Fibroblast of skin of left quadriceps (primary cell): ENCODE data around the gene UNKL.

Experiments used
- DNase-seq, 2 experiments: peaks; one replicate each; pipeline ENCODE4 v3.0.0-alpha.2; 2013; ENCODE audit warnings: low read depth in 2 of 2

Gene UNKL

GRCh38 chr16:1375741-1376410, 38.6 kb downstream of the UNKL start:
- DNase-seq = no peak

GRCh38 chr16:1375298-1375640, 39.2 kb downstream of the UNKL start:
- DNase-seq = no peak

- no peak for DNase-seq
These were observed 39.8 kb downstream of the UNKL start for GRCh38 chr16:1374418-1375297.

GRCh38 chr16:1372292-1372950, 42.1 kb downstream of the UNKL start:
- DNase-seq = no peak

- DNase-seq = no peak
These were observed 43.2 kb downstream of the UNKL start for GRCh38 chr16:1371054-1371978.

GRCh38 chr16:1367486-1368174, 46.9 kb downstream of the UNKL start:
- DNase-seq = no peak

GRCh38 chr16:1366712-1367299, 47.7 kb downstream of the UNKL start:
- no peak for DNase-seq

- DNase-seq = no peak
These were observed 48.3 kb downstream of the UNKL start for GRCh38 chr16:1366060-1366711.

GRCh38 chr16:1364510-1364909, 50.0 kb downstream of the UNKL start:
- DNase-seq = no peak

GRCh38 chr16:1363501-1364041, 50.9 kb downstream of the UNKL start:
- DNase-seq = no peak

- DNase-seq = no peak
These were observed 51.7 kb downstream of the UNKL start for GRCh38 chr16:1362807-1363206.

- no peak for DNase-seq
These were observed 52.7 kb downstream of the UNKL start for GRCh38 chr16:1361685-1362360.

GRCh38 chr16:1357906-1358566, 56.5 kb downstream of the UNKL start:
- DNase-seq = no peak

GRCh38 chr16:1356061-1356900, 58.2 kb downstream of the UNKL start:
- no peak for DNase-seq

GRCh38 chr16:1355591-1355990, 58.9 kb downstream of the UNKL start:
- DNase-seq = no peak

GRCh38 chr16:1354815-1355540, 59.5 kb downstream of the UNKL start:
- no peak for DNase-seq
